Cardiac fibroblast (primary cell): ENCODE results near the gene ZBTB38.
A peak's percentile ranks its signal among the peaks of the same experiment; 100 is the strongest.

Source experiments
- DNase-seq, 2 donors: peaks; one replicate each; pipeline versions ENCODE4 v3.0.0 to v3.0.0-alpha.2; 2010; ENCODE audit warnings: low read depth in 2 of 2
- H3K4me3 ChIP-seq, 2 donors: replicated peaks in 1 of 2; 1 replicate in 1 of 2; 2 replicates in 1 of 2; pipeline ENCODE4 v1.5.1; 2011; ENCODE audit warnings: low read depth in 2 of 2, low read length in 2 of 2, mild to moderate bottlenecking in 2 of 2, moderate library complexity in 1 of 2
- CTCF ChIP-seq: IDR thresholded peaks from one replicate; pipeline ENCODE4 v1.5.1; 2011; ENCODE audit warnings: low read depth, mild to moderate bottlenecking, low read length, inconsistent platforms

ZBTB38 gene

GRCh38 chr3:141406265-141406664, 38.0 kb downstream of the ZBTB38 start:
- no peak for TF ChIP-seq CTCF
- no peak for DNase-seq
- no peak overlapping the region for H3K4me3 ChIP-seq

GRCh38 chr3:141407047-141407446, 38.7 kb downstream of the ZBTB38 start:
- peak; percentile 99 for DNase-seq
- no peak for TF ChIP-seq CTCF
- no peak overlapping the region for H3K4me3 ChIP-seq

- no peak for DNase-seq
- no peak for TF ChIP-seq CTCF
- no peak overlapping the region for H3K4me3 ChIP-seq
These were observed 39.5 kb downstream of the ZBTB38 start for GRCh38 chr3:141407825-141408224.

- no peak for DNase-seq
- no peak overlapping the region for H3K4me3 ChIP-seq
- TF ChIP-seq CTCF = no peak
These were observed 40.3 kb downstream of the ZBTB38 start for GRCh38 chr3:141408596-141408995.

- no peak for DNase-seq
- no peak overlapping the region for H3K4me3 ChIP-seq
- no peak for TF ChIP-seq CTCF
These were observed 41.6 kb downstream of the ZBTB38 start for GRCh38 chr3:141409940-141410241.

GRCh38 chr3:141410408-141410807, 42.1 kb downstream of the ZBTB38 start:
- peak; percentile 90 for DNase-seq
- H3K4me3 ChIP-seq = no peak overlapping the region
- no peak for TF ChIP-seq CTCF

GRCh38 chr3:141410846-141411245, 42.5 kb downstream of the ZBTB38 start:
- no peak for TF ChIP-seq CTCF
- no peak overlapping the region for H3K4me3 ChIP-seq
- DNase-seq = peak; percentile 47 to 84
